Neural progenitor cell (in vitro differentiated cells): ENCODE results near the gene ZAP70. TPM values are rescaled to one million over a fixed set of nuclear protein-coding genes. Genes with fewer than 3 reads are reported as not detected.

Source experiments
- DNase-seq: peaks from one replicate; pipeline ENCODE4 v3.0.0-alpha.2; 2016; ENCODE audit warnings: low spot score
- H2AFZ ChIP-seq: fragments of 200-600 bp; sonication (generic); replicated peaks from 2 replicates; pipeline ENCODE4 v1.6.1; 2016; ENCODE audit warnings: antibody characterized with exemption
- H3F3A ChIP-seq: fragments of 200-600 bp; sonication (generic); 2 replicates; pipeline ENCODE4 v1.6.1; 2016; ENCODE audit warnings: antibody characterized with exemption, low read depth
- H3K27ac ChIP-seq: fragments of 200-600 bp; sonication (generic); 2 replicates; pipeline ENCODE4 v1.5.1; 2016; ENCODE audit warnings: mild to moderate bottlenecking
- H3K27me3 ChIP-seq: fragments of 200-600 bp; sonication (generic); 2 replicates; pipeline ENCODE4 v1.6.1; 2016; ENCODE audit warnings: mild to moderate bottlenecking, moderate library complexity
- H3K36me3 ChIP-seq: fragments of 200-600 bp; sonication (generic); 2 replicates; pipeline ENCODE4 v1.5.1; 2016
- H3K4me1 ChIP-seq: fragments of 200-600 bp; sonication (generic); 2 replicates; pipeline ENCODE4 v1.6.1; 2016; ENCODE audit warnings: mixed run types
- H3K4me2 ChIP-seq: fragments of 200-600 bp; sonication (generic); 2 replicates; pipeline ENCODE4 v1.6.1; 2016
- H3K4me3 ChIP-seq: fragments of 200-600 bp; sonication (generic); 2 replicates; pipeline ENCODE4 v1.5.1; 2016
- H3K79me2 ChIP-seq: fragments of 200-600 bp; sonication (generic); 2 replicates; pipeline ENCODE4 v1.6.1; 2016; ENCODE audit warnings: low read depth
- H3K9ac ChIP-seq: fragments of 200-600 bp; sonication (generic); 2 replicates; pipeline ENCODE4 v1.6.1; 2016
- H3K9me3 ChIP-seq: fragments of 200-600 bp; sonication (generic); 2 replicates; pipeline ENCODE4 v1.5.1; 2016; ENCODE audit warnings: low read depth
- H4K20me1 ChIP-seq: fragments of 200-600 bp; sonication (generic); 2 replicates; pipeline ENCODE4 v1.6.1; 2016; ENCODE audit warnings: low read depth
- H3K27ac Mint-ChIP-seq: 3 replicates; pipeline ENCODE4 v1.8.0; 2021; ENCODE audit warnings: mixed read lengths
- H3K27me3 Mint-ChIP-seq: 2 replicates; pipeline ENCODE4 v1.8.0; 2022; ENCODE audit warnings: low read depth, mild to moderate bottlenecking, inconsistent platforms, moderate library complexity, mixed read lengths; ENCODE audit not compliant: insufficient read depth
- H3K36me3 Mint-ChIP-seq: 3 replicates; pipeline ENCODE4 v1.8.0; 2021; ENCODE audit warnings: mixed read lengths
- H3K4me1 Mint-ChIP-seq: 3 replicates; pipeline ENCODE4 v1.8.0; 2021; ENCODE audit warnings: mixed read lengths
- H3K4me3 Mint-ChIP-seq: 3 replicates; pipeline ENCODE4 v1.8.0; 2021; ENCODE audit warnings: mild to moderate bottlenecking, moderate library complexity, mixed read lengths
- H3K9me3 Mint-ChIP-seq: 3 replicates; pipeline ENCODE4 v1.8.0; 2020; ENCODE audit warnings: mixed read lengths
- EZH2 ChIP-seq: fragments of 200-600 bp; sonication (generic); IDR thresholded peaks from 2 replicates; pipeline ENCODE4 v1.6.1; 2017; ENCODE audit warnings: antibody characterized with exemption, mild to moderate bottlenecking, moderate library complexity
- EZH2phosphoT487 ChIP-seq: fragments of 200-600 bp; sonication (generic); IDR thresholded peaks from 2 replicates; pipeline ENCODE4 v1.6.1; 2017; ENCODE audit warnings: antibody characterized with exemption
- total RNA-seq: library from RNA; depleted of rRNA; stranded (reverse); fragments of >200 nt; gene quantifications from 2 replicates; pipeline ENCODE4 v1.2.3, GENCODE V29; 2015; ENCODE audit warnings: low replicate concordance
- TF ChIP-seq, protein P1 (sequence below): fragments of 200-600 bp; sonication (generic); IDR thresholded peaks from 2 replicates; pipeline ENCODE4 v1.5.1; 2017; ENCODE audit warnings: antibody characterized with exemption, mild to moderate bottlenecking

ZAP70 gene
- total RNA-seq, 1 donor from 2014 or later, result not detected

GRCh38 chr2:97701851-97702465 is 11.4 kb upstream of the ZAP70 start:
- Mint-ChIP-seq H3K27ac (peak overlapping the region; percentile 5), H3K4me3 (no peak overlapping the region), H3K36me3 (no peaks in the 10 kb centered on the region), H3K4me1 (peaks cover 24% of the 10 kb centered on the region), H3K27me3 (no peaks in the 10 kb centered on the region), H3K9me3 (no peaks in the 10 kb centered on the region)
- H4K20me1 ChIP-seq, result no peaks in the 10 kb centered on the region
- DNase-seq, result no peak
- H3K4me3 ChIP-seq, result no peak overlapping the region
- no peaks in the 10 kb centered on the region for H3F3A ChIP-seq
- H3K4me1 ChIP-seq, result no peaks in the 10 kb centered on the region
- no peak overlapping the region for H3K27ac ChIP-seq
- TF ChIP-seq EZH2 (no peak), EZH2phosphoT487 (no peak)
- TF ChIP-seq, protein P1, sequence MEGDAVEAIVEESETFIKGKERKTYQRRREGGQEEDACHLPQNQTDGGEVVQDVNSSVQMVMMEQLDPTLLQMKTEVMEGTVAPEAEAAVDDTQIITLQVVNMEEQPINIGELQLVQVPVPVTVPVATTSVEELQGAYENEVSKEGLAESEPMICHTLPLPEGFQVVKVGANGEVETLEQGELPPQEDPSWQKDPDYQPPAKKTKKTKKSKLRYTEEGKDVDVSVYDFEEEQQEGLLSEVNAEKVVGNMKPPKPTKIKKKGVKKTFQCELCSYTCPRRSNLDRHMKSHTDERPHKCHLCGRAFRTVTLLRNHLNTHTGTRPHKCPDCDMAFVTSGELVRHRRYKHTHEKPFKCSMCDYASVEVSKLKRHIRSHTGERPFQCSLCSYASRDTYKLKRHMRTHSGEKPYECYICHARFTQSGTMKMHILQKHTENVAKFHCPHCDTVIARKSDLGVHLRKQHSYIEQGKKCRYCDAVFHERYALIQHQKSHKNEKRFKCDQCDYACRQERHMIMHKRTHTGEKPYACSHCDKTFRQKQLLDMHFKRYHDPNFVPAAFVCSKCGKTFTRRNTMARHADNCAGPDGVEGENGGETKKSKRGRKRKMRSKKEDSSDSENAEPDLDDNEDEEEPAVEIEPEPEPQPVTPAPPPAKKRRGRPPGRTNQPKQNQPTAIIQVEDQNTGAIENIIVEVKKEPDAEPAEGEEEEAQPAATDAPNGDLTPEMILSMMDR, result no peak
- H3K9ac ChIP-seq, result no peak overlapping the region
- no peaks in the 10 kb centered on the region for H3K27me3 ChIP-seq
- H3K9me3 ChIP-seq, result no peaks in the 10 kb centered on the region
- no peaks in the 10 kb centered on the region for H3K79me2 ChIP-seq
- no peaks in the 10 kb centered on the region for H3K36me3 ChIP-seq
- no peak overlapping the region for H2AFZ ChIP-seq
- H3K4me2 ChIP-seq, result no peak overlapping the region

GRCh38 chr2:97702731-97703470 is 10.5 kb upstream of the ZAP70 start:
- H3K27me3 Mint-ChIP-seq, result no peaks in the 10 kb centered on the region
- Histone ChIP-seq H2AFZ (no peak overlapping the region), H3K4me1 (no peaks in the 10 kb centered on the region), H3K4me3 (no peak overlapping the region), H3F3A (no peaks in the 10 kb centered on the region), H3K9ac (no peak overlapping the region), H3K36me3 (no peaks in the 10 kb centered on the region), H3K27ac (no peak overlapping the region), H3K79me2 (no peaks in the 10 kb centered on the region), H4K20me1 (no peaks in the 10 kb centered on the region), H3K4me2 (no peak overlapping the region), H3K27me3 (no peaks in the 10 kb centered on the region), H3K9me3 (no peaks in the 10 kb centered on the region)
- no peak overlapping the region for H3K27ac Mint-ChIP-seq
- peaks cover 20% of the 10 kb centered on the region for H3K4me1 Mint-ChIP-seq
- no peak for DNase-seq
- H3K9me3 Mint-ChIP-seq, result no peaks in the 10 kb centered on the region
- no peak overlapping the region for H3K4me3 Mint-ChIP-seq
- TF ChIP-seq EZH2, result no peak
- TF ChIP-seq EZH2phosphoT487, result no peak
- TF ChIP-seq, protein P1, result no peak
- no peaks in the 10 kb centered on the region for H3K36me3 Mint-ChIP-seq

- no peak overlapping the region for H3K4me3 ChIP-seq
- Mint-ChIP-seq H3K36me3 (no peaks in the 10 kb centered on the region), H3K4me3 (no peak overlapping the region), H3K9me3 (no peaks in the 10 kb centered on the region), H3K27me3 (peaks cover 3% of the 10 kb centered on the region), H3K4me1 (peaks cover 20% of the 10 kb centered on the region), H3K27ac (no peak overlapping the region)
- H3K9ac ChIP-seq, result no peak overlapping the region
- H3F3A ChIP-seq, result no peaks in the 10 kb centered on the region
- no peak overlapping the region for H3K4me2 ChIP-seq
- H4K20me1 ChIP-seq, result no peaks in the 10 kb centered on the region
- TF ChIP-seq EZH2, result no peak
- TF ChIP-seq, protein P1, result no peak
- TF ChIP-seq EZH2phosphoT487, result no peak
- H3K27ac ChIP-seq, result no peak overlapping the region
- H3K27me3 ChIP-seq, result no peaks in the 10 kb centered on the region
- no peak for DNase-seq
- no peak overlapping the region for H2AFZ ChIP-seq
- H3K36me3 ChIP-seq, result no peaks in the 10 kb centered on the region
- H3K79me2 ChIP-seq, result no peaks in the 10 kb centered on the region
- H3K9me3 ChIP-seq, result no peaks in the 10 kb centered on the region
- H3K4me1 ChIP-seq, result no peaks in the 10 kb centered on the region
Observed at GRCh38 chr2:97703741-97704140, 9.6 kb upstream of the ZAP70 start.
